HG03039 (cell line): ENCODE results near the gene MAPK12.

Source experiments
- ATAC-seq: cut with Tn5 transposase; IDR thresholded peaks from one replicate; pipeline ENCODE4 v1.9.1; 2021; ENCODE audit warnings: mild to moderate bottlenecking, moderate library complexity; ENCODE audit not compliant: unreplicated experiment

MAPK12 gene

GRCh38 chr22:50269573-50269969 is 8.1 kb upstream of the MAPK12 start:
- ATAC-seq, result no peak

- ATAC-seq, result no peak
Observed at GRCh38 chr22:50268655-50269113, 7.2 kb upstream of the MAPK12 start.

- ATAC-seq, result no peak
Observed at GRCh38 chr22:50267591-50268390, 6.3 kb upstream of the MAPK12 start.

- no peak for ATAC-seq
Observed at GRCh38 chr22:50266994-50267393, 5.5 kb upstream of the MAPK12 start.

GRCh38 chr22:50264946-50265669 is 3.6 kb upstream of the MAPK12 start:
- ATAC-seq, result no peak

- ATAC-seq, result no peak
Observed at GRCh38 chr22:50264104-50264745, 2.7 kb upstream of the MAPK12 start.

GRCh38 chr22:50262973-50263617 is 1.6 kb upstream of the MAPK12 start:
- ATAC-seq, result no peak

- no peak for ATAC-seq
Observed at GRCh38 chr22:50262460-50262911, 1.0 kb upstream of the MAPK12 start.

GRCh38 chr22:50260801-50261614 is 475 bp downstream of the MAPK12 start:
- no peak for ATAC-seq

- ATAC-seq, result no peak
Observed at GRCh38 chr22:50260434-50260800, 1.1 kb downstream of the MAPK12 start.

- no peak for ATAC-seq
Observed at GRCh38 chr22:50259302-50259701, 2.2 kb downstream of the MAPK12 start.

- no peak for ATAC-seq
Observed at GRCh38 chr22:50258361-50259292, 2.9 kb downstream of the MAPK12 start.

GRCh38 chr22:50257451-50258360 is 3.8 kb downstream of the MAPK12 start:
- ATAC-seq, result no peak

- no peak for ATAC-seq
Observed at GRCh38 chr22:50257041-50257440, 4.4 kb downstream of the MAPK12 start.

GRCh38 chr22:50256258-50256862 is 5.1 kb downstream of the MAPK12 start:
- ATAC-seq, result no peak

GRCh38 chr22:50255607-50256006 is 5.9 kb downstream of the MAPK12 start:
- no peak for ATAC-seq

GRCh38 chr22:50255099-50255498 is 6.4 kb downstream of the MAPK12 start:
- no peak for ATAC-seq

- ATAC-seq, result no peak
Observed at GRCh38 chr22:50253941-50254340, 7.5 kb downstream of the MAPK12 start.
